HG02763 (cell line): Measurements from ENCODE around the gene MED20.

Experiments used
- ATAC-seq: cut with Tn5 transposase; IDR thresholded peaks from one replicate; pipeline ENCODE4 v1.9.1; 2021; ENCODE audit warnings: mild to moderate bottlenecking, moderate library complexity; ENCODE audit not compliant: unreplicated experiment

MED20 gene

DNA sequence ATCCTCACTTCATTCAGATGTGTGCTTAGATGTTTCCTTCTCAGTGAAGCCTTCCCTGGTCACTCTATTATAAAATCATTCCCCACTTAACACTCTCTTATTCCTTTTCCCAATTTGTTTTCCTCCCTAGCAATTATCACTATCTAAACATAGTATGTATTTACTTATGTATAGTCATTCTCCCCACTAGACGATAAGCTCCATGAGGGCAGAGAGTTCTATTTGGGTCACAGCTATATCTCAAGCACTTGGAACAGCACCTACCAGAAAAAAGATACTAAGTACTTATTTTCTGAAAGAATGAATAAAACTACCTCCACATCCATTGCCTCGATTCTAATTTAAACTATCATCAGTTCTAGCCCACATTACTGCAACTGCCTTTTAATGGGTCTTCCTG is 62.2 kb downstream of the MED20 start:
- ATAC-seq, result no peak
